ENCODE measurements around the gene IGFBP4.

IGFBP4 gene

GRCh38 chr17:40490982-40491381 is 47.7 kb downstream of the IGFBP4 start:
- no peak for DNase-seq (ENCODE audit: low read depth)

DNA sequence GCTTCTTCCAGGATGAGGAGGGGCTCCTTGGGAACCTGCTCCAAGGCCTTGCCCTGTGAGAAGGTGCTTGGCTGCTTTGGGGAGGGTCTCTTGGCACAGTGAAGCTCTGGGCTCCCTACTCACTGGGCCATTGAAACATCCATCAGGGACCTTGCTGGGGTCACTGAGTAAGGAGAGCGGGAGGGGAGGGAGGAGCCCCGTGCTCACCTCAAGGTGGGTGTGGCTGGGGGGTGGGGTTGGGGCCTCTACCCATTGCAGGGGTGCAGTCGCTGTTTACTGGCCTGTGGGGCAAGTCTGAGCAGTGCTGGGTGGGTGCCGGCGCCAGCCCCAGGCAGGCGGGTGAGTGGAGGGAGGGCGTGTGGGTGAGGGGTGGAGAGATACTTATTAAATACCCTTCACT is 48.2 kb downstream of the IGFBP4 start:
- no peak for DNase-seq (ENCODE audit: low read depth)

DNA sequence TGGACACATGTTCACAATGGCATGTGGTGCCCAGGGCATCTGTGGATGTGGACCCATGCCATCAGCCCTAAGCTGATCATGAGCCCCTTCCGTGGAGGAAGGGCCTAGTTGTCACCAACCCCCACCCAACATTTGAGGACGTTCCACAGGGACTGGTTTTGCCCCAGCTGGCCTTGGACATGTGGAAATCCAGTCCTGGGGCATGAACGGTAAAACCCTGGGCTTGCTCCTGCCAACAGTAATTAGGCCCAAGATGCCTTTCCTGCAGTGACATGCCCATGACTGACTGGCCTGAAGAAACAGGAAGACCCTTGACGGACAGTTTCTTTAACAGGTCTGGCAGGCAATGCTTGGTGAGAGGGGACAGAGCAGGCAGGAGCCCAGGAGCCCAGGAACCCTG is 50.4 kb downstream of the IGFBP4 start:
- DNase-seq (ENCODE audit: low read depth) = no peak

- no peak for DNase-seq (ENCODE audit: low read depth)
Measured at GRCh38 chr17:40495140-40495539, 51.9 kb downstream of the IGFBP4 start.

DNA sequence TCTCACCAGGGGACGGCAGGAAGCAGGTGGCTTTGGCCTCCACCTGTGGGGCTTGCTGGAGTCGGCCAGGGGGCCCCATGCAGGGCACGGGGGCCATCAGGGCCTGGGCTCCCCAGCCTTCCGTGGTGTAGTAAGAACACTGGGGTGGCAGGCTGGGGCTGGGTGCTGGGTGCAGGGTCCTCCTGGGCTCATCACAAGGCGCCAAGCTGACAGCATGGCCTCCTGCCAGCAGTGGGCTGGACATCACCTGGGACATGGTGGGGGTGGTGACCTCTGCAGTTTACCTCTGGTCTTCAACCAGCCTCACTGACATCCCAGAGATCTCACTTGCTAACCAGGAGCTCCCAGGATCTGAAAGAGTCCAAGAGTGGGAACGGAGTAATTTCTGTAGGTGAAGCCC is 52.9 kb downstream of the IGFBP4 start:
- no peak for DNase-seq (ENCODE audit: low read depth)

DNA sequence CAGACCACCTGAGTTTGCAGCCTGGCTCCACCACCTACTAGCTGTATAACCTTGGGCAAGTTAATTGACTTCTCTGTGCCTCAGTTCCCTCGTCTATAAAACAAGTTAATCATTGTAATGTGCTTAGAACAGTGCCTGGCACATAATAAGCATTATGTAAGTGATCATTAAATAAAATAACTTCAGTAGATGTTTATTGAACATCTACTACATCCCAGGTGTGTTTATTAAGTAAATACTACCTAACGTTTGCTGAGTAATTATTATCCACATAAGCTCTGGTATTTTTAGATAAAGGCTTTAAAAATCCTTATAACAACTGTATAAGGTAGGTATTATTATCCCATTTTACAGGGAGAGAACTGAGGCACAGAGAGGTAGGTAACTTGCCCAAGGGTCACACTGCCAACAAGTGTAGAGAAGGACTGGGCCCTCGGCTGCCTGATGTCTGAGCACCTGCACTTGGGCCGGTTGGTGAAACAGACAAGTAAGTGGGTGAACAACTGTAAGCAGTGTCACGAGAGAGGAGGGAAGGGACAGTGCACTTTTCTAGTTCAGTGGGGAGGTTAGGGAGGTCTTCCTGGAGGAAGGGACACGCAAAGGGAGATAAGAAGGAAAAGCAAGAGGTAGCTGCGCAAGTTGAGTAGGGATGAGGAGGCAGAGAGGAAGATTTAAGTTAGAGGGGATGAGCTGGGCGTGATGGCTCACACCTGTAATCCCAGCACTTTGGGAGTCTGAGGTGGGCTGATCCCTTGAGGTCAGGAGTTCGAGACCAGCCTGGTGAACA is 53.6 kb downstream of the IGFBP4 start:
- no peak for DNase-seq (ENCODE audit: low read depth)

DNA sequence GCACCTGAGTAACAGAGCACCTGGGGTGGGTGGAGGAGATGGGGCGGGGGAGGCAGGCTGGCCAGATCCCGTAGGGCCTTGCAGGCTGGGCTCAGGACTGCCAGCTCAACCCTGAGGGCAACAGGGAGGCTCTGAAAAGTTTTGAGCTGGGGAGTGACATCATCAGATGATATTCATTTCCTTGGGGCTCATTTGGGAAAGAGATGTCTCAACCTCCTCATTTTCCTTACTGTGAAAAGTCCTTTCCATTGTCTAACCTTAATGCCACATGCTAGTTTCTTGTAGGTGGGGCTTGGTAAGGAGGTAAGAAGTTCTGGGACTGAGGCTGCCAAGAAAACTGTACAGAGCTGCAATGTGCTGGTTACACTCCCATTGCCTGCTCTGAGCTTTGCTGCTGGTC is 54.4 kb downstream of the IGFBP4 start:
- DNase-seq (ENCODE audit: low read depth) = no peak

- no peak for DNase-seq (ENCODE audit: low read depth)
Measured at GRCh38 chr17:40498281-40499084, 55.2 kb downstream of the IGFBP4 start.

- no peak for DNase-seq (ENCODE audit: low read depth)
Measured at GRCh38 chr17:40499551-40500189, 56.4 kb downstream of the IGFBP4 start.

DNA sequence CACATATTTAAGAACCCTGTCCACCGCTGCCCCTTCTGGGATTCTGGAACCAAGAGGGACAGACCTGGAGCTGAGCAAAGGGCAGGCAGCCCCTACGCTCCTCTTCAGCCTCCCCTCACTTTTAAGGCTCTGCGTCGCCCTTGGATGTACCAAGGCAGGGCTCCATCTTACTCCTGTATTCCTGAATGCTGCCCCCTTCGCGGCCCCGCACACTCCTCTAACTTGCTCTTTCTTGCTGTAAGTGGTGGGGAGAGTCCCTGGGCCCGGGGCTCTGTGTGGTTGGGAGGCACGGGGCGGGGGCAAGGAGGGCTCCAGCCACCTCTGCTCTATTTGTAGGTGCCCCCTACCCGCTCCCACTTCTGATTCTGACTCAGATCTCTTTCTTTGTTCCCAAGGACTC is 56.9 kb downstream of the IGFBP4 start:
- no peak for DNase-seq (ENCODE audit: low read depth)

- DNase-seq (ENCODE audit: low read depth) = no peak
Measured at GRCh38 chr17:40500709-40501108, 57.5 kb downstream of the IGFBP4 start.

DNA sequence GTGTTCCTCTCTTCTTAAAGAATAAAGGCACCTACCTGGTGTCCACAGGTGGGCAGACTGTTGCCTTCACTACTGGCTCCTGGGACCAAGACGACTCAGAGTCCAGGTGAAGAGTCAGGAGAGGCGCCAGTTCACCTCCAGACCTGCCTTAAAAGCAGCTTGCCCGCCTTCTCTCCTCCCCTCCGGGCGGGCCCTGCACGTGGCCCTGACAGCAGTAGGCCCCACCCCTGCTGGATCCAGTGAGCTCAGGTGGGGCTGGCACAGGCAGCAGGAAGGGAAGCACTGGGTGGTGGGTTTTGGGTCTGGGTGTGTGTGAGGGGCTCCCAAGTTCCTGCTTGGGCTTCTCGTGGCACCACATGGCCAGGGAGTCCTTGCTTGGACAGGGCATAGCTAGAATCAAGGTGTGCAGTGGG is 58.3 kb downstream of the IGFBP4 start, which contains the start of gene TNS4:
Gene TNS4 (minus strand): TSS at position 125 of the 413 bp plus-strand sequence. CDS start 5,198 bp downstream, outside the sequence.
- DNase-seq (ENCODE audit: low read depth) = no peak

GRCh38 chr17:40502716-40503115 is 59.5 kb downstream of the IGFBP4 start:
- DNase-seq (ENCODE audit: low read depth) = no peak

DNA sequence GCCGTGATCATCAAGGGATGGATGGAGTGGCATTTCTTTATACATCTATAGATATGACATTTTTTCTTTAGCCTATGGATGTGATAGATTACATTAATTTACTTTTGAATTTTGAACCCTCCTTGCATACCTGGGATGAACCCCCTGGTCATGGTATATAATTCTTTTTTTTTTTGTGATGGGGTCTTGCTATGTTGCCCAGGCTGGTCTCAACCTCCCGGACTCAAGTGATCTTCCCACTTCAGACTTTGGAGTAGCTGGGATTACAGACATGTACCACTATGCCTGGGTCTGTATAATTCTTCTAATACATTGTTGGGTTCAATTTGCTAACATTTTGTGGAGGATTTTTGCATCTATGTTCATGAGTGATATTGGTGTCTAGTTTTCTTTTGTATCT is 59.9 kb downstream of the IGFBP4 start:
- no peak for DNase-seq (ENCODE audit: low read depth)

DNA sequence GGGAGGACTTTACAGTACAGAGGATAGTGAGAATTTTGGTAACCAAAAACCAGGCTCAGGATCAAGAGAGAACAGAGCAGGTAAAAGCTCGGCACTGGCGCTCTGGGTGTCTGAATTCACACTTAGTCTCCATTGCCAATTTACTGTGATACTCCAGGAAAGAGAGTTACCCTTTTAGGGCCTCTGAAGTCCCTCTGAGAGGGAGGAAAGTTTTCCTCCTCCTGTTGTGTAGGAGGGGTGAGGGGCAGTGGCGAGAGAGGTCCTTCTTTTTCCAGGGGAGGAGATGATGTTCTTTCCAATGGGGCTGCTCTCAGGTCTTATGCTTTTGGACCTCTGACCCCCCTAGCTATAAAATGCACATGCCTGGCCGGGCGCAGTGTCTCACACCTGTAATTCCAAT is 63.5 kb downstream of the IGFBP4 start:
- DNase-seq (ENCODE audit: low read depth) = no peak
